Measurements from ENCODE around the gene MRPS18C.
"Not testable (repeated sequence)": the region's sequence is repeated elsewhere in the genome, so short reads cannot be mapped to it uniquely, and the experiment has no call there.

MRPS18C gene

GRCh38 chr4:83455281-83456183, at the start of gene MRPS18C, which contains the start of gene HELQ:
Gene MRPS18C (plus strand): TSS chr4:83456058. CDS start chr4:83456078, 20 bp downstream.
Gene HELQ (minus strand): TSS chr4:83455823. CDS start chr4:83455693, 130 bp downstream.
- peak; percentile 86 for DNase-seq (ENCODE audit: low read depth)

DNA sequence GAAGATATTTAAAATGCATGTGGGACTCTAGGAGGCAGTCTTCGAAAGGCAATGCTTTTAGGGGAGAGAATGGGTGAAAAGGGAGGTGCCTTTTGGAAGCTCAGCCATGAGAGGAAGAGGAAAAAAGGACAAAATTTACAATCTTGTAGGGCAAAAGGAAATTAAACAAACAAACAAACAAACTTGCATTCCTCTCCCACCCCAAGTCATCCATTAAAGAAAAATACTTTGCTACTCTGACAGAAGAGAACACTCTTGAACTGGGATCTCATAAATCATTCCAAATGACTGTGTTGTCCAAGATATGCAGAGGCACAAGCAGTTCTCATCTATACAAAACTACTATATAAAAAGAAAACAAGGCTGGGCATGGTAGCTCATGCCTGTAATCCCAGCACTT, 47.0 kb upstream of the MRPS18C start:
- no peak for DNase-seq (ENCODE audit: low read depth)

DNA sequence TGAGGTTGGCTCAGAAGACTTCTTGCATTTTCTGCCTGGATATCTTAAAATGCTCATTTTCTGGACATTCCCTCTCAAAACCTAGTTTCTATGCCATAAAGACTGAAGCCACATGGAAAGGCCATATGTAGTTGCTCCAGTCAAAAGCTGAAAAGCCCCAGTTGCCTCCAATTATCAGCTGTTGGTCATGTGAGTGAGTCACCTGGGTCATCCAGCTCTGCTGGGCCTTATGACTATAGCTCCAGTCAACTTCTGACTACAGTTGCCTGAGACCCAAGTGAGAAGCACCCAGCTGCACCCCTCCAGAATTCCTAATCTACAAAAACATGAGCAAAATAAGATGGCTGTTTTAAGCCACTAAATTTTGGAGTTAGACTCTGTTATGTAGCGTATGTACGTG, 42.2 kb upstream of the MRPS18C start:
- no peak for DNase-seq (ENCODE audit: low read depth)

DNA sequence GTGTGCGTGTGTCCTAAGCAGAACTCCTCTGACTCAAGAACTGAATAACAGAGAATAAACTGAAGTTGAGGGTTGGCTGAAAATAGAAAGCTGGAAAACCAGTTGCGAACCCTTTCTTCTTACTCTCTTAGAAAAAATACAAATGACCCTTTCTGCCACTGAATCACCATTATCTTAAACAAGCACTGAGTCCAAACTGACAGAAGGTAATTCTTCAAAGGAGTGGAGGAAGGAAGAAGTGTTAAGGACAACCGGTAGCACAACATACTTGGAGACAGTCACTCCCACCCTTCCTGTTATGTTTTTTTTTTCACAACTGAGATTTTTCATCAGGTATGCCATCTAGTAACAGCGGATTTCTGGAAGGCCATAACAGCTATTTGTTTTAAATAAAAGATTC, 38.3 kb upstream of the MRPS18C start:
- no peak for DNase-seq (ENCODE audit: low read depth)

DNA sequence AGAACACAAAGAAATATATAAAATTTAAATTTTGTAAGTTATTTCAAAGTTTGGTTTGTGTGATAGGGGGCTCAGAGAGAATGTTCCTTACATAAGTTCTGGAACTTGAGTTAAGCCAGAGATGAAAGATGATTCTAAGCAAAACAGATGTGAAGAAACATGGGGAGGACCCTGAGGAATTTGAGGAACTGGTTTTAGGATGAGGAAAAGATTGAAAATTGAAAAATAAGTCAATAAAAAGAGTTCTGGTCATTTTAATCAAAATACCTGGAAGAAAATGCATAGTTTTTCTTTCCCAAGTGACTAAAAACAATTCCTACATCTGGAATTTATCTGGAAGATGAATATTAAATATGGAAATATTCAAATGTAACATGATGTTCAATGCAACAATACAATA, 37.6 kb upstream of the MRPS18C start:
- no peak for DNase-seq (ENCODE audit: low read depth)

- no peak for DNase-seq (ENCODE audit: low read depth)
Measured at GRCh38 chr4:83431200-83431599, 24.7 kb upstream of the MRPS18C start.

- DNase-seq (ENCODE audit: low read depth): no peak
Measured at GRCh38 chr4:83436680-83437079, 19.2 kb upstream of the MRPS18C start.

DNA sequence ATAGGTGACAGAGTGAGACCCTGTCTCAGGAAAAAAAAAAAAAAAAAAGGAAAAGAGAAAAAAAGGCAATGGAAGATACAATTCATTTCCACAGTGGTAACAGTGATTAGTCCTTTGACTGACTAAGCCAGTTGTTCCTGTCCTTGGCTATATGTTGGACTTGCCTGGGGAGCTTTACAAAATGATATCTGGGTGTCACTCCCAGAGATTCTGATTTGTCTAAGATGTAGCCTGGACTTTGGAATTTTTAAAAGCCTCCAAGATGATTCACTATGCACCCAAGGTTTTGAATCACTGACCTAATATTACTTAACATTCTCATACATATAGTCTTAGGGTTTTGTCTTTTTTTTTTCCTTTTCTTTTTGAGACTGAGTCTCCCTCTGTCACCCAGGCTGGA, 17.1 kb upstream of the MRPS18C start:
- DNase-seq (ENCODE audit: low read depth): no peak

DNA sequence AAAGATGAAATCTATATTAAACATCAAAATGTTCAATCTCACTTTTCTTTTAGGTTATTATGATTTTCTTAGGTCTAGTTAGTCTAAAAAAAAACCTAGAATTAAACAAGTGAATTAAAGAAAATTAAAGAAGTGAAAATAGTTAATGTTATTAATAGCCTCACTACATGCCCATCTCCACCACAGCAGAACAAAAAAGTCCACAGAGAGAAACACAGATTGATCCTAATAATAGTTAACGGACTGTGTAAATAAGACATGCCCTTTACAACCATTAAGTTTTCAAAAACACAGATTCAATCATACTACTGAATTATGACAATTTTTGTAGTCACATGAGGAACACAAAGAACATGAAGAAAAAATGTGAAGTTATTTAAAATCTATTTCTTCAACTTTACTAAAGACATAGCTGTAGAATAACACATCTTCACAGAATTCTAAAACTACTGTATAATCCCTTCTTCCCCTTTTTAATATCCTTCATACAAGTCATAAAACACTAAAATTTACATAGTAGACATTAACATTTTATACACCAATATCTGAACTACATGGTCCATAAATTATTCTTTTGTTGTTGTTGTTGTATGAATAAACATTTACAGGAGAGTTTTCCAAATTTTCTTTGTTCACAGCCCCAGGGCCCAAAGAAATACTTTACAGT, 15.6 kb upstream of the MRPS18C start:
- no peak for DNase-seq (ENCODE audit: low read depth)

DNA sequence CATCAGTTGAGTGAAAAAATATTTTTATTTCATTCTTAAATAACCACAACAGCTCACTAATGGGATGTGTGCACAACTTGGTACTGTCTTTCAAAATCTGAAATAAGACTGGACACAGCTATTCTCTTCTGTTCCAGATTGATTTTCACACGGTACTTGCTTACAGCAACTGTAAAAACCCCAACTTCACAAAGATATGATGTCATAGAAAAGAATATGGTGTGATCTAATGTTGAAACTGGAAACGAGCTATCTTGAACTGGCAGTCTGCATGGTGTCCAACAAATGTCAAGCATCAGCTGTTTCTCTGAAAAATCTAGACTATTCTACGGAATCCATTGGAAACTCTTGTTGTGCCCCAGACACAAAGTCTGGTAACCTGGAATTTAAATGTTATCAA, 15.0 kb upstream of the MRPS18C start:
- no peak for DNase-seq (ENCODE audit: low read depth)

GRCh38 chr4:83449009-83449408, 6.8 kb upstream of the MRPS18C start:
- no peak for DNase-seq (ENCODE audit: low read depth)

DNA sequence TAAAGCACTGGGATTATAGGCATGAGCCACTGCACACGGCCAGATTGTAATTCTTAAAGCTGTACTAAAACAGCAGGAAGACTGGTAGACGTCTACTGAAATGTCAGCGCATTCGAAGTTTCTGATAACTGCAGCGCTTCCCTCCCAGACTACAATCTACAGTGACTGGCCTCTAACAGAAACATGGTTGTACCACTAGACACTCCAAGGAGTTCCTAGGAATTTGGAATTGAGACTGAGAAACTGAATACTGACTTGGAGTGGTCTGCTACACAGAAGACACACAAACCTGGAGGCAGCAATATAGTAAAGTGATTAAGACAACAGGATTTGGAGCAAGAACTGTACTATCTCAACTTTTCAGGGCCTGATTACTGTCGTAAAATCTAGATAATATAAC, 1.2 kb upstream of the MRPS18C start:
- no peak for DNase-seq (ENCODE audit: low read depth)

DNA sequence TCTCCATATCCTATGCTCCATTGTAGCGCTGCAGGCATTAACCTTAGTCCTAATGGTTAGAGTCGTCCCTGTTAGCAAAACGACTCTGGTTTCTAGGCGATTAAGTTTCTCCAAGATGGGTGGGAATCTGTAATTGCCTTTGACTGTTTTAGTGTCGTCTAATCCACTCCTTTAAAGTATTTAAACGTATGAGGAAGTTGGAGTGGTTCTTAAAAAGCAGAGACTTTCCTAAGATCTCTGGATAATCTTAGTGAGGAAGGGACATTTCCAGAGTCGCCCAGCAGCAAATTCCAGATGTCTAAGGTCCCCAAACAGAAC, 285 bp downstream of the MRPS18C start:
- no peak for DNase-seq (ENCODE audit: low read depth)

DNA sequence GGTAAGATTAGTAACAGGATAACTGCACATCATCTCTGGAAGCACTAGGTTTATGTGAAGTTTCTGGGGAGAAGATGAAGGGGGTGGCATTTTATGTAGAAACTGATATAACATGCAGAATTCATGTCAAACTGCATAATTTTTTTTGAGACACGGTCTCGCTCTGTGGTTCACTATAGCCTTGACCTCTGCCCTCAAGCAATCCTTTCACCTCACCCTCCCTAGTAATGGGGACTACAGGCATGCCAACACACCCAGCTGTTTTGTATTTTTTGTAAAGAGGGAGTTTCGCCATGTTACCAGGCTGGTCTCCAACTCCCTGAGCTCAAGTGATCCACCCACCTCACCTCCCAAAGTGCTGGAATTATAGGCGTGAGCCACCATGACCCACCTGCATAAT, 17.6 kb downstream of the MRPS18C start:
- no peak for DNase-seq (ENCODE audit: low read depth)

DNA sequence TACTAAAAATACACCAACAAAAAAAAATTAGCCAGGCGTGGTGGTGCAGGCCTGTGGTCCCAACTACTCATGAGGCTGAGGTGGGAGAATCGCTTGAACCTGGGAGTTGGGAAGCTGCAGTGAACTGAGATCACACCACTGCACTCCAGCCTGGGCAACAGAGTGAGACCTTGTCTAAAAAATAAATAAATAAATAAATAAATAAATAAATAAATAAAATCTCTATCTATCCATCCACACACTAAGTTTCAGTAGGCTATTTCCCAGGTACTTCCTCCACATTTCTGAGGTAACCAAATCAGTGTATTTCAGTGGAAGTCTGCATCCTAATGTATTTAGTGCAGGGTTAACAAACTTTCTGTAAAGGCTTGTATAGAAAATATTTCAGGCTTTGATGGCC, 18.1 kb downstream of the MRPS18C start:
- DNase-seq (ENCODE audit: low read depth): no peak

DNA sequence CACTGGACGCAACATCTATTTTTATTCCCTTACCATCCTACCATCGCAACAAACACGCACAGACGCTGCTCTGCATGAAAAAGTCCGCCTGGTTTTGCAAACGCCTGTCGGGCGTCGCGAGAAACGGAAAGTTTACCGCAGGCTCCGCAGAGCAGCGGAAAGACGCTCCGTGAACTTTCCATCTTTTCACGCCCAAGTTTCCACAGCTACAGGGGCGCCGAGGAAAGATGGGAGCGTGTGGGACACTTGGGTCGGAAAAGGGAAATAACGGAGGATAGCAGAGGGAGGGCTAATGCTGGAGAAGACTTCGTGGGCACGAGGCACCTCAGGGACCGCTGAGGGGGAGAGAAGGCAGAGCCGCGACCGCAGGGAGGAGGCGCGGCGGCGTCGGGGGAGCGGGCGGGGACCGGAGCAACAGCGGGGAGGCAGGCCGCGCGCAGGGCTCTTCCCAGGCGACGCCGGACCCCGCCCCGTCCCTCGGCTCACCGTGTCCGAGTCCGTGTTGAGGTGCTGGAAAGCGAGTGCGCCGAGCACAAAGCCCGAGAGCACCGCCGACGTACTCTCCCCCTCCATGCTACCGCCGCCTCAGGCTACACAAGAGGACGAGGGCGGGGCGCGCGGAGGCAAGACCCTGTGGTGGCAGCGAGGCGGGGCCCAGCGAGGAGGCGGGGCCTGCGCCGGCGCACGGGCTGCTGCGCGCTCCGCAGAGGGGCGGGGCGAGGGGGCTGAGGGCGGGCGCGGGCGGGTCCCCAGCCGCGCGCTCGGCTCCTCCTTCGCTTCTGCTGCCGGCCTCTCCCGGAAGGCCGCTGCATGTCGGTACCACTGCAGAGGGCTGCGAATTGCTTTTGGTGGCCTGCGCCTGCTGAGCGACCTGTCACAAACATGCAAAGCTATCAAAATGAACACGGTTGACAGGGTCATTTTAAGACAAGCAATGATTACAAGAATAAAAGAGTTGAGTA, 28.9 kb downstream of the MRPS18C start, which contains the start of gene ABRAXAS1:
TSS of gene ABRAXAS1 (minus strand) at position 601 of the 962 bp plus-strand sequence. CDS start at position 573, 28 bp downstream.
- DNase-seq (ENCODE audit: low read depth): peak; percentile 87

DNA sequence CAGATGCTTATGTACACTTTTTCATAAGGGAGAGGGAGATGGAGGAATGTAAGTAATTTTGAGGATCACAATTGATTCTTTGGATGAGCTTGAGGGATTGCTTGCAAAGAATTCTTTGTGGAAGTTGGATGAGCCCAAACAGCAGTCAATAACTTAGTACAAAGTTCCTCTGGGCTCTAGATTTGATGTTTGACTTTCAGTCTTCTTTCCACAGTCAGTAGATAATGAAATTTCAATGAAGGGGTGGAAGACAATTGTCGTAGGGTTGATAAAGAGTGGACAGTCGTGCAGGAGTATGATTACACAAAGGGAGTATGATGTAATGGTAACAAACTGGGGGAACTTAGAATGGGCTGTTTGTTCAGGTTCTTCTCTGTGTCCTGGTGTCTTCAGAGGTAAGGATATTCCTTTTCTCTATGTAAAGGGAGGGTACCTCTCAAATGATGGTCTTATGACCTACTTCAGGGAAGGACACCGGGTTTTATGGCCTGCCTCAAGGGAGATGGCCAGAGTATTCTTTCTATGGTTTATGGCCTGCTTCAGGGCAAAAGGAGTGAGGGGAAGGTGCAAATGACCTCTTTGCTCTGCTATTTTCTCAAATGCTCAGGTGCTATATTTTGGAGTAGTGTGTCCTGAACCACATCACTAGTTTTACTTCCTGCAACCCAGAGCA, 30.7 kb downstream of the MRPS18C start:
- DNase-seq (ENCODE audit: low read depth): no peak

DNA sequence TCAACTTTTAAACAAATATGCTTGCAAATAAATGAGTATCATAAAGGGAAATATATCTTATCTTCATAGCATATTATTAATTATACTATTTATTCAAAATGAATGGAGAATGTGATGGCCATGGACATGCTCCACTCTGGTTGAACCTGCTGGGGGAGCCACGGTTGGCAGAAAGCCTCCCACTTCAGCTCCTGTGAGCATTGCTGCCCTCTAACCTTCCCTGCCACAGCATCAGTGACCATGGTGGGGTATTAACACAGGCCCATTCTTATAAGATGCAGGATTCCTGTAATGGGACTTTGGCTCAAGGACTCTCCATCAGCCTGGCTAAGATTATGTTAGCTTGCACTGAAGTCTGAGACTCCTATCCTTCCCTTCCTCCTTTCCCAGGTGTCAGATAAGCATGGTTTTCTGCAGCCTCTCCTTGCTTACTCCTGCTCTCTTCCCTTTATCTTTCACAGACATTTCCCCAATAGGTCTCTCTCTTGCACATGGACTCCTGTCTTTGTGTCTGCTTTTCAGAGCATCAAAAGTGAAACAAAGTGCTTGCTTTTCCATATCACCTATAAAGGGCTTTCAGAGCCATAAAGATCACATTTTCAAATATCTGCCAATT, 34.0 kb downstream of the MRPS18C start:
- DNase-seq (ENCODE audit: low read depth): no peak

GRCh38 chr4:83490876-83491450, 35.1 kb downstream of the MRPS18C start:
- DNase-seq (ENCODE audit: low read depth): no peak

- not testable (repeated sequence) for DNase-seq (ENCODE audit: low read depth)
Measured at GRCh38 chr4:83496085-83496917, 40.4 kb downstream of the MRPS18C start.

Measured in stimulated activated CD8-positive, alpha-beta memory T cell treated with anti-CD3 and anti-CD28 coated beads, Interleukin-7, amount 100 ng/mL, for 24 hours (primary cell).